Mesendoderm (in vitro differentiated cells): ENCODE data around the gene SSH2.

Experiments
- DNase-seq: peaks from one replicate; pipeline ENCODE4 v3.0.0; 2013
- H2AK5ac ChIP-seq: 2 replicates; pipeline ENCODE4 v1.6.1; 2013; ENCODE audit warnings: low read length, inconsistent platforms
- H2BK120ac ChIP-seq: 2 replicates; pipeline ENCODE4 v1.6.1; 2013; ENCODE audit warnings: low read depth, mild to moderate bottlenecking, low read length, moderate library complexity, mixed read lengths
- H2BK15ac ChIP-seq: replicated peaks from 2 replicates; pipeline ENCODE4 v1.6.1; 2013; ENCODE audit warnings: low read depth, mild to moderate bottlenecking, moderate library complexity
- H2BK5ac ChIP-seq: 2 replicates; pipeline ENCODE4 v1.6.1; 2013; ENCODE audit warnings: low read length, inconsistent platforms
- H3K18ac ChIP-seq: 2 replicates; pipeline ENCODE4 v1.6.1; 2013; ENCODE audit warnings: mild to moderate bottlenecking, low read length, mixed read lengths
- H3K23ac ChIP-seq: one replicate; pipeline ENCODE4 v1.6.1; 2013; ENCODE audit warnings: low read length
- H3K27ac ChIP-seq: 2 replicates; pipeline ENCODE4 v1.5.1; 2013; ENCODE audit warnings: low read depth, mild to moderate bottlenecking, inconsistent platforms, low read length, moderate library complexity
- H3K27me3 ChIP-seq: 2 replicates; pipeline ENCODE4 v1.6.1; 2013; ENCODE audit warnings: low read length, control low read depth, mild to moderate bottlenecking, inconsistent platforms; ENCODE audit not compliant: insufficient read depth, poor library complexity
- H3K36me3 ChIP-seq: 2 replicates; pipeline ENCODE4 v1.6.1; 2013; ENCODE audit warnings: low read length, inconsistent platforms; ENCODE audit not compliant: control insufficient read depth, insufficient read depth
- H3K4ac ChIP-seq: one replicate; pipeline ENCODE4 v1.6.1; 2013; ENCODE audit warnings: low read depth, mild to moderate bottlenecking, low read length, moderate library complexity
- H3K4me1 ChIP-seq: 2 replicates; pipeline ENCODE4 v1.6.1; 2013; ENCODE audit warnings: low read depth, low read length, inconsistent platforms; ENCODE audit not compliant: control insufficient read depth
- H3K4me2 ChIP-seq: 2 replicates; pipeline ENCODE4 v1.6.1; 2013; ENCODE audit warnings: low read length
- H3K4me3 ChIP-seq: 2 replicates; pipeline ENCODE4 v1.5.1; 2013; ENCODE audit warnings: mild to moderate bottlenecking, low read length
- H3K56ac ChIP-seq: one replicate; pipeline ENCODE4 v1.6.1; 2013; ENCODE audit warnings: low read length
- H3K79me1 ChIP-seq: 2 replicates; pipeline ENCODE4 v1.6.1; 2013; ENCODE audit warnings: low read length, inconsistent platforms
- H3K79me2 ChIP-seq: 2 replicates; pipeline ENCODE4 v1.6.1; 2013; ENCODE audit warnings: mild to moderate bottlenecking, low read length; ENCODE audit not compliant: control insufficient read depth, insufficient read depth
- H3K9ac ChIP-seq: 2 replicates; pipeline ENCODE4 v1.6.1; 2013; ENCODE audit warnings: low read length, inconsistent platforms
- H4K5ac ChIP-seq: one replicate; pipeline ENCODE4 v1.6.1; 2013; ENCODE audit warnings: low read length
- H4K8ac ChIP-seq: one replicate; pipeline ENCODE4 v1.6.1; 2013; ENCODE audit warnings: low read depth, mild to moderate bottlenecking, control low read depth, low read length, moderate library complexity
- WGBS: extraction: QIAGEN DNeasy Blood & Tissue Kit; methylation state at CpG from one replicate; pipeline ENCODE4 v1.1.7; 2013; ENCODE audit warnings: low lambda C conversion rate, missing lambda C conversion rate; ENCODE audit not compliant: insufficient coverage; ENCODE audit errors: extremely low coverage; 5-methylcytosine and 5-hydroxymethylcytosine counted together

SSH2 gene

DNA sequence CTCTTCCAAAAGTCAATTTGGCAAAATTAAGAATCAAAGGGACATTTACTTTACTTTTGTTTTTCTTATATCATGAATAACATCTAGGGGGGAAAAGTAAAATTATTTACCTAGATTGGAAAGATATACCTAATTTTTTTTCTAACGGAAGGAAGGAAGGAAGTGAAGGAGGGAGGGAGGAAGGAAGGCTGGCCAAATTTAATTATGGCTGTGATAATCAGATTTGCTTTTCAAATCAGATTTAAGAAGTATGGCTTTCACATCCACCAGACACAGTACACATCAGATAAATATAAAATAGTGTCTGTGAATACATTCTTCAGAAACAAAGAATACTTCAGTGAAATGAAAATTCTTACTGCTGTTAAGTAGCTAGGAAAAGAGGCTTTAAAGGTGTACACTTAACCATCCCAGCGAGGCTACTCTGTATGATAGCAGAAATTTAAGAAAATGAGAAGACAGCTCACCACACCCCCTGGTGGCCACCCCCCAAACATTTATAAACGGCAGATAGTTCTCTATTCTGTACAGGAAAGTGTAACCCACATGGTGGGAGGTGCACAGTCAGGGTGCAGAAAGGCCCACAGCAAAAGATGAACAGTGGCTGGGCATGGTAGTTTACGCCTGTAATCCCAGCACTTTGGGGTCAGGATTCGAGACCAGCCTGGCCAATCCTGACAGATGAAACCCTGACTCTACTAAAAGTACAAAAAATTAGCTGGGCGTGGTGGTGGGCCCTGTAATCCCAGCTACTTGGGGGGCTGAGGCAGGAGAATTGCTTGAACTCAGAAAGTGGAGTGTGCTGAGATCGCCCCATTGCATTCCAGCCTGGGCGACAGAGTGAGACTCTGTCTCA is 150.8 kb downstream of the SSH2 start:
- no peak overlapping the region for H3K56ac ChIP-seq

GRCh38 chr17:29777663-29778062 is 152.4 kb downstream of the SSH2 start:
- Histone ChIP-seq H3K9ac (no peak overlapping the region), H4K5ac (no peak overlapping the region), H3K79me2 (no peaks in the 10 kb centered on the region), H3K4me1 (no peaks in the 10 kb centered on the region), H2BK5ac (no peak overlapping the region), H4K8ac (no peak overlapping the region), H3K23ac (no peak overlapping the region), H3K27ac (no peak overlapping the region), H2AK5ac (no peak overlapping the region), H3K36me3 (no peaks in the 10 kb centered on the region), H3K4me3 (no peak overlapping the region), H3K27me3 (no peaks in the 10 kb centered on the region), H2BK15ac (no peak overlapping the region), H3K4ac (no peak overlapping the region), H3K79me1 (no peaks in the 10 kb centered on the region), H3K4me2 (no peak overlapping the region), H3K18ac (no peak overlapping the region), H3K56ac (no peak overlapping the region), H2BK120ac (no peak overlapping the region)
- WGBS, result no CpG with 5 or more reads among the region's 1 CpG
- no peak for DNase-seq

More for the DNA sequence above, 150.8 kb downstream of the SSH2 start:
- Histone ChIP-seq H3K4me3 (no peak overlapping the region), H3K27ac (no peak overlapping the region), H4K8ac (no peak overlapping the region), H3K79me1 (no peaks in the 10 kb centered on the region), H3K18ac (no peak overlapping the region), H3K23ac (no peak overlapping the region), H3K4ac (no peak overlapping the region), H3K27me3 (no peaks in the 10 kb centered on the region), H3K79me2 (no peaks in the 10 kb centered on the region), H3K4me1 (no peaks in the 10 kb centered on the region), H3K4me2 (no peak overlapping the region), H2BK15ac (no peak overlapping the region), H2BK120ac (no peak overlapping the region), H3K36me3 (no peaks in the 10 kb centered on the region), H2AK5ac (no peak overlapping the region), H2BK5ac (no peak overlapping the region), H4K5ac (no peak overlapping the region), H3K9ac (no peak overlapping the region)
- WGBS, result no CpG with 5 or more reads among the region's 8 CpGs
- DNase-seq, result peak; percentile 42

DNA sequence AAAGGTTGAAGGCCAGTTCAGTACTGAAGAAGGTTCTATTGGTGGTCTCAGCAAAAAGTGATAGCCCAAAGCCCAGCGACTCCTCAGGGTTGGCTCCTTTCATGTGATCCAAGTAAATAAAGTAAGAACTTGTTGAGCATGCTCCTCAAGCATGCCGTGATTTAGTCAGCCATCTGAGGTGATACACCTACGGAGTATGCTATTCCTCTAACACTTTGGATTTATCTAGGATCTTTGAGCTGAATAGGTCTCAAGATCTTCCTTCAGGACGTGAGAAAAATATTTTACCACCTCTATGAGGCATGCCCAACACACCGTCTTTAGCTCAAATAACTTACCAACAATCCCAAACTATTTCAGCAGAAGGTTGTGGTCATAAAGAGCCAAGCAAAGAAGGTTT is 154.0 kb downstream of the SSH2 start:
- Histone ChIP-seq H3K27ac (no peak overlapping the region), H3K79me2 (no peaks in the 10 kb centered on the region), H3K4ac (no peak overlapping the region), H3K79me1 (no peaks in the 10 kb centered on the region), H3K36me3 (no peaks in the 10 kb centered on the region), H3K56ac (no peak overlapping the region), H3K27me3 (no peaks in the 10 kb centered on the region), H2BK5ac (no peak overlapping the region), H3K18ac (no peak overlapping the region), H2BK15ac (no peak overlapping the region), H4K8ac (no peak overlapping the region), H3K9ac (no peak overlapping the region), H3K4me3 (no peak overlapping the region), H4K5ac (no peak overlapping the region), H3K4me1 (no peaks in the 10 kb centered on the region), H2BK120ac (no peak overlapping the region), H3K23ac (no peak overlapping the region), H2AK5ac (no peak overlapping the region), H3K4me2 (no peak overlapping the region)
- no CpG with 5 or more reads among the region's 5 CpGs for WGBS
- DNase-seq, result no peak

GRCh38 chr17:29772981-29773380 is 157.0 kb downstream of the SSH2 start:
- WGBS, result no CpG with 5 or more reads among the region's 2 CpGs
- Histone ChIP-seq H3K79me1 (no peaks in the 10 kb centered on the region), H2BK120ac (no peak overlapping the region), H3K27ac (no peak overlapping the region), H2BK15ac (no peak overlapping the region), H2BK5ac (no peak overlapping the region), H3K27me3 (no peaks in the 10 kb centered on the region), H3K9ac (no peak overlapping the region), H4K8ac (no peak overlapping the region), H3K36me3 (no peaks in the 10 kb centered on the region), H3K4me2 (no peak overlapping the region), H4K5ac (no peak overlapping the region), H3K56ac (no peak overlapping the region), H2AK5ac (no peak overlapping the region), H3K18ac (no peak overlapping the region), H3K23ac (no peak overlapping the region), H3K79me2 (no peaks in the 10 kb centered on the region), H3K4me3 (no peak overlapping the region), H3K4ac (no peak overlapping the region), H3K4me1 (no peaks in the 10 kb centered on the region)
- no peak for DNase-seq

DNA sequence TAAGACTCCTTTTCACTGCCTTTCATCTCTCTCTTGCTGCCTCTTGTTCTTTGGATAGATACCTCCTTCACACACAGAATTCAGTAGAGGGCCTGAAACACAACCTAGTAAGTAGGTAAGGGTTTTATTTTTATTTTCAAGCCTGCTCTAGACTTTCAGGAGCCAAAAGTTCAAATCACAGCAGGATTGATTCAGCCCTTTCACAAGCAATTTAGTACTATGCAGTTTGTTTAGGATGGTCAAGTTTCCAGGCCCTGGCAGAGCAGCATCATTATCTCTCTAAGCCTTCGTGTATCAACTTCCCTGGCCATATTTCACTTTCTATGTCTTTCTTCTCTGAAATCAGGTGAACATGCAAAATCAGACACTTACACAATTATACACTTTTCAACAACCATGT is 158.5 kb downstream of the SSH2 start:
- H2AK5ac ChIP-seq, result no peak overlapping the region
- H3K79me2 ChIP-seq, result no peaks in the 10 kb centered on the region
- H3K4me2 ChIP-seq, result no peak overlapping the region
- H2BK5ac ChIP-seq, result no peak overlapping the region
- no peak overlapping the region for H3K23ac ChIP-seq
- H4K8ac ChIP-seq, result no peak overlapping the region
- H4K5ac ChIP-seq, result no peak overlapping the region
- H3K27me3 ChIP-seq, result no peaks in the 10 kb centered on the region
- H3K27ac ChIP-seq, result no peak overlapping the region
- no peaks in the 10 kb centered on the region for H3K79me1 ChIP-seq
- H3K18ac ChIP-seq, result no peak overlapping the region
- H3K36me3 ChIP-seq, result no peaks in the 10 kb centered on the region
- H2BK15ac ChIP-seq, result no peak overlapping the region
- H3K9ac ChIP-seq, result no peak overlapping the region
- WGBS, result no CpG with 5 or more reads among the region's 1 CpG
- no peak overlapping the region for H3K4ac ChIP-seq
- no peak for DNase-seq
- H3K4me1 ChIP-seq, result no peaks in the 10 kb centered on the region
- no peak overlapping the region for H2BK120ac ChIP-seq
- H3K56ac ChIP-seq, result no peak overlapping the region
- H3K4me3 ChIP-seq, result no peak overlapping the region

- no peak for DNase-seq
- no peak overlapping the region for H4K5ac ChIP-seq
- no peak overlapping the region for H2BK5ac ChIP-seq
These were observed 160.8 kb downstream of the SSH2 start for GRCh38 chr17:29769225-29769624.

More at GRCh38 chr17:29769225-29769624, 160.8 kb downstream of the SSH2 start:
- Histone ChIP-seq H3K23ac (no peak overlapping the region), H4K8ac (no peak overlapping the region), H2AK5ac (no peak overlapping the region), H3K79me2 (no peaks in the 10 kb centered on the region), H2BK120ac (no peak overlapping the region), H3K18ac (no peak overlapping the region), H3K4me2 (no peak overlapping the region), H3K56ac (no peak overlapping the region), H3K4ac (no peak overlapping the region), H3K27ac (no peak overlapping the region), H3K9ac (no peak overlapping the region), H3K4me3 (no peak overlapping the region), H3K4me1 (no peaks in the 10 kb centered on the region), H3K27me3 (no peaks in the 10 kb centered on the region), H3K79me1 (no peaks in the 10 kb centered on the region), H2BK15ac (no peak overlapping the region), H3K36me3 (no peaks in the 10 kb centered on the region)
